Measurements from ENCODE around the gene GRIK4.
A peak's percentile ranks its signal among the peaks of the same experiment; 100 is the strongest.

The GRIK4 gene

GRCh38 chr11:120882175-120882574 lies 370.6 kb downstream of the GRIK4 start:
- DNase-seq (ENCODE audit: low spot score) = no peak

- DNase-seq (ENCODE audit: low spot score) = peak; percentile 78
These were observed 372.0 kb downstream of the GRIK4 start for GRCh38 chr11:120883404-120884080.

GRCh38 chr11:120884154-120885020 lies 372.8 kb downstream of the GRIK4 start:
- DNase-seq (ENCODE audit: low spot score) = no peak

GRCh38 chr11:120890609-120891320 lies 379.2 kb downstream of the GRIK4 start:
- DNase-seq (ENCODE audit: low spot score) = no peak

GRCh38 chr11:120893440-120894201 lies 382.1 kb downstream of the GRIK4 start:
- no peak for DNase-seq (ENCODE audit: low spot score)

GRCh38 chr11:120894202-120894985 lies 382.8 kb downstream of the GRIK4 start:
- DNase-seq (ENCODE audit: low spot score) = no peak

GRCh38 chr11:120896687-120897086 lies 385.1 kb downstream of the GRIK4 start:
- DNase-seq (ENCODE audit: low spot score) = no peak

- no peak for DNase-seq (ENCODE audit: low spot score)
These were observed 387.0 kb downstream of the GRIK4 start for GRCh38 chr11:120898568-120898967.

GRCh38 chr11:120899720-120900119 lies 388.2 kb downstream of the GRIK4 start:
- DNase-seq (ENCODE audit: low spot score) = no peak

GRCh38 chr11:120900643-120901042 lies 389.1 kb downstream of the GRIK4 start:
- no peak for DNase-seq (ENCODE audit: low spot score)

- no peak for DNase-seq (ENCODE audit: low spot score)
These were observed 392.1 kb downstream of the GRIK4 start for GRCh38 chr11:120903686-120904085.

GRCh38 chr11:120904116-120904515 lies 392.6 kb downstream of the GRIK4 start:
- no peak for DNase-seq (ENCODE audit: low spot score)

- no peak for DNase-seq (ENCODE audit: low spot score)
These were observed 395.2 kb downstream of the GRIK4 start for GRCh38 chr11:120906766-120907165.

- DNase-seq (ENCODE audit: low spot score) = no peak
These were observed 396.4 kb downstream of the GRIK4 start for GRCh38 chr11:120907971-120908370.

GRCh38 chr11:120908461-120909181 lies 397.1 kb downstream of the GRIK4 start:
- DNase-seq (ENCODE audit: low spot score) = no peak

- no peak for DNase-seq (ENCODE audit: low spot score)
These were observed 398.3 kb downstream of the GRIK4 start for GRCh38 chr11:120909676-120910416.

GRCh38 chr11:120911943-120912342 lies 400.4 kb downstream of the GRIK4 start:
- DNase-seq (ENCODE audit: low spot score) = no peak

GRCh38 chr11:120912504-120912903 lies 401.0 kb downstream of the GRIK4 start:
- peak; percentile 52 for DNase-seq (ENCODE audit: low spot score)

- no peak for DNase-seq (ENCODE audit: low spot score)
These were observed 401.4 kb downstream of the GRIK4 start for GRCh38 chr11:120912915-120913314.

GRCh38 chr11:120914021-120914420 lies 402.5 kb downstream of the GRIK4 start:
- no peak for DNase-seq (ENCODE audit: low spot score)

Data from AG20443 (cell line).